ENCODE data around the gene EIF4G3. TPM values are rescaled to one million over a fixed set of nuclear protein-coding genes. Genes with fewer than 3 reads are reported as not detected.

EIF4G3 gene
- total and polyA plus RNA-seq, 2 donors (not counting 3 experiments of a cell fraction or from before 2014, with no cell fraction given): 40.7 to 78.5 TPM

- no peak overlapping the region for H2AFZ ChIP-seq (ENCODE audit: low read depth, low read length)
- dilution Hi-C loops (cut with MboI; ENCODE audit: extremely low pct_ligation_motif_present, low sequenced_read_pairs) (no loop called here), intact Hi-C loops (cut with micrococcal nuclease) (no loop called here)
- H4K20me1 ChIP-seq (replicated peaks; ENCODE audit: control insufficient read depth, extremely low read depth, insufficient read depth, low read length): no peaks in the 10 kb centered on the region
- no peak for TF ChIP-seq POLR2AphosphoS5 (IDR thresholded peaks at IDR 0.05; ENCODE audit: insufficient read depth, low read depth, low read length)
- TF ChIP-seq EZH2 (IDR thresholded peaks at IDR 0.05; ENCODE audit: borderline replicate concordance, low read depth, low read length, severe bottlenecking): no peak
- TF ChIP-seq CTCF (IDR thresholded peaks at IDR 0.05; ENCODE audit: extremely low read depth in 1 of 2, insufficient read depth in 1 of 2, low read depth in 1 of 2, low read length in 2 of 2): no peak
- TF ChIP-seq MAX (IDR thresholded peaks at IDR 0.05; ENCODE audit: insufficient read depth, insufficient read length): no peak
- TF ChIP-seq POLR2A (IDR thresholded peaks at IDR 0.05; ENCODE audit: low read depth, low read length): no peak
- no peak for TF ChIP-seq MYC (IDR thresholded peaks at IDR 0.05; ENCODE audit: low read depth, low read length)
- TF ChIP-seq FOS (IDR thresholded peaks at IDR 0.05; ENCODE audit: borderline replicate concordance, insufficient read depth, low read length): no peak
- TF ChIP-seq GATA2 (IDR thresholded peaks at IDR 0.05; ENCODE audit: insufficient read depth, insufficient read length, low read depth, low read length): no peak
- no peak for TF ChIP-seq JUN (IDR thresholded peaks at IDR 0.05; ENCODE audit: borderline replicate concordance, insufficient read depth, insufficient read length, low read depth)
- DNase-seq (ENCODE audit: low read depth, low spot score) (no peak), FAIRE-seq (no peak)
- ChIA-PET POLR2A (no interaction called here), CTCF (interaction anchor here (0.7 kb wide), 1 partner anchor 435 kb away, joined by 3 read pairs; no protein-coding TSS in a partner anchor)
- H3K9ac ChIP-seq (replicated peaks; ENCODE audit: extremely low read depth, insufficient read depth, low read length): no peak overlapping the region
- H3K79me2 ChIP-seq (ENCODE audit: control insufficient read depth, insufficient read depth, low read length): peaks cover 2% of the 10 kb centered on the region
- H3K9me1 ChIP-seq (replicated peaks; ENCODE audit: control insufficient read depth, extremely low read depth, insufficient read depth, low read length): no peaks in the 10 kb centered on the region
- H3K36me3 ChIP-seq (ENCODE audit: control insufficient read depth in 2 of 2, extremely low read depth in 1 of 2, insufficient read depth in 2 of 2, low read length in 2 of 2): peaks cover 22 to 47% of the 10 kb centered on the region in 2 experiments
- H3K9me3 ChIP-seq (replicated peaks; ENCODE audit: control insufficient read depth, insufficient read depth, low read length): no peaks in the 10 kb centered on the region
- no peaks in the 10 kb centered on the region for H3K27me3 ChIP-seq (ENCODE audit: control insufficient read depth in 2 of 2, insufficient read depth in 2 of 2, low read length in 2 of 2)
- H3K4me2 ChIP-seq (ENCODE audit: insufficient read depth, low read length): no peak overlapping the region
- H3K4me3 ChIP-seq (replicated peaks in 1 of 3; ENCODE audit: insufficient read depth in 1 of 3, low read depth in 1 of 3, low read length in 3 of 3): no peak overlapping the region
- no peaks in the 10 kb centered on the region for H3K4me1 ChIP-seq (ENCODE audit: control insufficient read depth, extremely low read depth, insufficient read depth, low read length)
- no peak overlapping the region for H3K27ac ChIP-seq (ENCODE audit: insufficient read depth, low read depth, low read length)
- no TSS peak for BruUV-seq (replicated peaks)
Measured at GRCh38 chr1:20760322-20760721, 416.4 kb downstream of the EIF4G3 start.

MicroRNAs within 50 kb of the gene (microRNA counts, 767-probe panel; counts per million panel counts)
- microRNA hsa-miR-1256: 723 counts per million, percentile 96 among the panel's probes with 10 or more counts

Small RNA genes within 50 kb of the gene (microRNA-seq; reads per million reads assigned to microRNA genes)
- gene MIR1256 (ENCODE audit: borderline number of aligned reads, borderline replicate concordance): not detected

Small RNA genes within 50 kb of the gene (small RNA-seq; reads per million reads assigned to genes)
- gene AL627311.1 (ENCODE audit: insufficient read depth, insufficient read length, low read depth, low replicate concordance): not detected
- gene MIR1256 (ENCODE audit: insufficient read depth, insufficient read length, low read depth, low replicate concordance): not detected
- not detected for gene RNU7-200P (ENCODE audit: insufficient read depth, insufficient read length, low read depth, low replicate concordance)

Other genes starting within 250 kb of the EIF4G3 start
- 496 and 562 TPM in 2 replicates for gene ECE1, start 113.6 kb upstream of the EIF4G3 start, total RNA-seq
- gene ECE1, start 113.6 kb upstream of the EIF4G3 start, polyA plus RNA-seq: 437 and 521 TPM in 2 replicates

All from endothelial cell of umbilical vein (primary cell).